ENCODE measurements around the gene RALGAPA2. TPM values are rescaled to one million over a fixed set of nuclear protein-coding genes. Genes with fewer than 3 reads are reported as not detected.

The RALGAPA2 gene
- total RNA-seq, 4 donors from 2014 or later: 54.3 to 67.6 (median 60.3) TPM

DNA sequence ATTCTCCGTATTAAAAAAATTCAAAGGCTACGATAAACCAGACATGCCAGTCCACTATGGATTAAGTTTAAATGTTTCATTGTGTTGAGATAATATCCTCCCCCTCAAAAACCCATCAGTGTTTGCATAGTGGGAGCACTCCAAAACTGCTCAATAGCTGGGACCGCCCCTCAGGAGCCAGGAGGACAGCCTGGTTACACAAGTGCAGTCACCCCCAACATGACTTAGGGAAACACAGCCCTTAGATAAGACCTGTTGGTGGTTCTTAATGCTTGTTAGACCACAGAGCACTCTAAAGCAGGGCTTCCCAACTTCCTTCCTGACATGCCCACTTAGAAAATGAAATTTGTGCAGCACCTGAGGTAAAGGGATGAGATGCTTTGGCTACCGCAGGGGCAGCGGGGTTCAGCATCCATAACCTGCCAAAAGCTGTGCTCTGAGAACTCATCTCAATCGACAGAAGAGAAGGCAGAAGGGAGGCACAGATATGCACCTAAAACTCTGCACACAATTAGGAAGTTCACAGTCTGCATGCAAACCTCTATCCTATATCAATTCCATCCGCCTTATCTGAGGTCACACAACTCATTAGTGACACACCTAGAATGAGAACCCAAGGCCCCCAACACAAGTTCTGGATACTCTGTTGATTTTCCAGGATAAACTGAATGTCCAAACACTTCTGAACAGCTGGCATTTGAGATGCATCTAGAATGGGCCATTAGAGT is 74.3 kb downstream of the RALGAPA2 start:
- Histone ChIP-seq H3K4me3 (no peak overlapping the region), H3K36me3 (peaks cover 0 to 64% (median 0%) of the 10 kb centered on the region in 3 donors), H3K27me3 (no peaks in the 10 kb centered on the region), H3K4me1 (no peaks in the 10 kb centered on the region), H3K9me3 (no peaks in the 10 kb centered on the region), H3K27ac (no peak overlapping the region)
- DNase-seq: no peak
- TF ChIP-seq, protein P1, sequence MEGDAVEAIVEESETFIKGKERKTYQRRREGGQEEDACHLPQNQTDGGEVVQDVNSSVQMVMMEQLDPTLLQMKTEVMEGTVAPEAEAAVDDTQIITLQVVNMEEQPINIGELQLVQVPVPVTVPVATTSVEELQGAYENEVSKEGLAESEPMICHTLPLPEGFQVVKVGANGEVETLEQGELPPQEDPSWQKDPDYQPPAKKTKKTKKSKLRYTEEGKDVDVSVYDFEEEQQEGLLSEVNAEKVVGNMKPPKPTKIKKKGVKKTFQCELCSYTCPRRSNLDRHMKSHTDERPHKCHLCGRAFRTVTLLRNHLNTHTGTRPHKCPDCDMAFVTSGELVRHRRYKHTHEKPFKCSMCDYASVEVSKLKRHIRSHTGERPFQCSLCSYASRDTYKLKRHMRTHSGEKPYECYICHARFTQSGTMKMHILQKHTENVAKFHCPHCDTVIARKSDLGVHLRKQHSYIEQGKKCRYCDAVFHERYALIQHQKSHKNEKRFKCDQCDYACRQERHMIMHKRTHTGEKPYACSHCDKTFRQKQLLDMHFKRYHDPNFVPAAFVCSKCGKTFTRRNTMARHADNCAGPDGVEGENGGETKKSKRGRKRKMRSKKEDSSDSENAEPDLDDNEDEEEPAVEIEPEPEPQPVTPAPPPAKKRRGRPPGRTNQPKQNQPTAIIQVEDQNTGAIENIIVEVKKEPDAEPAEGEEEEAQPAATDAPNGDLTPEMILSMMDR (IDR thresholded peaks at IDR 0.05): no peak
- no peak for TF ChIP-seq POLR2A (IDR thresholded peaks at IDR 0.05)

DNA sequence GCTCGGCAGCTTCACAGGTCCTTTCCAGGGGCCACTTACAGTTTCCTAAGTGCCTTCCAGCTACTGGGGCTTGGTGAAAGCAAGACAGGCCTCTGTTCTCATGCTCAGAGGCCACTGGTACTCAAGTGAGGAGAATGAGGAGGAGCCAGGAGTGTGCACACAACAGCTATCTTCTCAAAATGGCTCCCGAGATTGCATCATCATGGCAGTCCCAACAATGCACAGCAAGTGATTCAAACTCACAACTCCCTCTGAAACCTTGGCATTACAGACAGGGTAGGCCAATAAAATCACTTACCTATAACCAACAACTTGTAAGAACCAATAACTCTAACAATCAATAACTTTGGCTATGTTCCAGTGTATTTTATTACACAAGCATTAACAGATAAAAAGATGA is 77.4 kb downstream of the RALGAPA2 start:
- TF ChIP-seq POLR2A (IDR thresholded peaks at IDR 0.05): no peak
- TF ChIP-seq, protein P1 (IDR thresholded peaks at IDR 0.05): no peak
- no peak overlapping the region for H3K4me3 ChIP-seq
- H3K36me3 ChIP-seq: peaks cover 0 to 54% (median 0%) of the 10 kb centered on the region in 3 donors
- no peak overlapping the region for H3K27ac ChIP-seq
- no peaks in the 10 kb centered on the region for H3K4me1 ChIP-seq
- no peak for DNase-seq
- H3K27me3 ChIP-seq: no peaks in the 10 kb centered on the region
- no peaks in the 10 kb centered on the region for H3K9me3 ChIP-seq

DNA sequence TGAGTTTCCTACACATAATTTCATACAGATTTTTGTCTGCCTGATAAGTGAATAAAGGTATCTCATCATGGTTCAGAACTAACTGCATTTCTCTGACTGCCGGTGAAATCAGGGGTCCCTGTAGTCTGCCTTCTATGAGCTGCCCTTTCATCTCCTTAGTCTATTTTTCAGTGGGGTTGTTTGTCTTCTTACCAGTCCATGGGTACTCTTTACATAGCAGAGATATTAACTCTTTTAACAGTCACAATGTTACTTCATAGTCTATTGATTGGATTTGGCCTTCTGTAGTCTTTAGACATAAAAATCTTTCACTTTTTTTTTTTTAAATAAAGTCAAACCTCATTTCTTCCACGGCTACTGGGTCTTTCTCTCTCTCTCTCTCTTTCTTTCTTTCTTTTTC is 79.8 kb downstream of the RALGAPA2 start:
- Histone ChIP-seq H3K27ac (no peak overlapping the region), H3K4me1 (no peaks in the 10 kb centered on the region), H3K4me3 (no peak overlapping the region), H3K9me3 (no peaks in the 10 kb centered on the region), H3K36me3 (peaks cover 0 to 54% (median 0%) of the 10 kb centered on the region in 3 donors), H3K27me3 (no peaks in the 10 kb centered on the region)
- no peak for DNase-seq
- TF ChIP-seq POLR2A (IDR thresholded peaks at IDR 0.05): no peak
- TF ChIP-seq, protein P1 (IDR thresholded peaks at IDR 0.05): no peak

DNA sequence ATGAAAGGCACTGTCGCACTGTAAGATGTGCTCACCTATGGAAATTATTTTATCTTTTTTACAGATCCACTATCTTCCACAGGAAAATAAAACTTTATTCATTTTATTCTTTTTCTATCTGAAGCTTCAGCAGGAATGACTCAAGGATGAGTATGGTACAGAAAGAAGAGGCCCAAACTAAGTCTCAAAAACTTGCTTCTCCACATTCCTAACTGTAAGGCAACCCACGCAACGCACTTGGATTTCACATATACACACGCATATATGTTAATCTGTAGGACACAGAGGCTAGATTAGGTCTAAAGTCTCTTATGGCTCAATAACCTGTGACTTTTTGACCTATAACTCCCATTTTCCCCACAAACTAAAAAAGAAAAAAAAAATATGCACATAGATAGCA is 81.9 kb downstream of the RALGAPA2 start:
- Histone ChIP-seq H3K27ac (no peak overlapping the region), H3K4me3 (no peak overlapping the region), H3K27me3 (no peaks in the 10 kb centered on the region), H3K9me3 (no peaks in the 10 kb centered on the region), H3K4me1 (no peaks in the 10 kb centered on the region), H3K36me3 (peaks cover 0 to 57% (median 0%) of the 10 kb centered on the region in 3 donors)
- TF ChIP-seq, protein P1 (IDR thresholded peaks at IDR 0.05): no peak
- TF ChIP-seq POLR2A (IDR thresholded peaks at IDR 0.05): no peak
- no peak for DNase-seq

DNA sequence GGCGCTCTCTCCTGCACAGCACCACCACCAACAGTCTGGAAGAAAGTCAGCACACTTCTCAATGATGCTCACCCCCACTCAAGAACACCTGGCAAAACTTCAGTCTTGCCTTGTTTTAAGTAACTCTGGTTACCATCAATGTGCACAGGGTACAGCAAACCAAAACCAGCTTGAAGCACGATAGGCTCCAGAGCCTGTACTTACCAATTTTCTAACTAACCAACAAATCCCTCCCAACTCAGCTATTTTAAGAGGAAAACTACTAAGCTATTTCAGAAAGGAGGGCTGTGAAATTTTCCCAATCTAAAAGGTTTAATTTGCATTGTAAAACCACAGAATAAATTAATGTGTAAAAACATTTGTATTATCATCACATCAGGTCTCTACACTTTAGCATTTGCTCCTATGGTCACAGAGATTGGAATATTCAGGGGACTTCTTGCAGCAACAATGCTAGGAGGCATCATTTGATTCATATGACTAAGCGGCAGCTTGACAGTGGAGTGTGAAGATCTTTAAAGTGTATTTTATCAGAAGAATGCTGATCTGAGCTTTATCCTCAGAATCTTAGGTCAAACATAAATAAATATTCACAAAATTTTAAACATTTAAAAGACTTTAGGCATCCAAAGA is 82.8 kb downstream of the RALGAPA2 start:
- Histone ChIP-seq H3K27me3 (no peaks in the 10 kb centered on the region), H3K36me3 (peaks cover 0 to 50% (median 0%) of the 10 kb centered on the region in 3 donors), H3K4me1 (no peaks in the 10 kb centered on the region), H3K4me3 (no peak overlapping the region), H3K27ac (no peak overlapping the region), H3K9me3 (no peaks in the 10 kb centered on the region)
- TF ChIP-seq, protein P1 (IDR thresholded peaks at IDR 0.05): no peak
- no peak for TF ChIP-seq POLR2A (IDR thresholded peaks at IDR 0.05)
- no peak for DNase-seq

All from Peyer's patch (tissue), 4 donors.